Activated CD4-positive, alpha-beta T cell treated with anti-CD3 and anti-CD28 coated beads, Interleukin-2, Interleukin-6, amounts not matched to agents 100 ng/mL and 50 ng/mL, durations not matched to agents 16 hours and 8 hours (primary cell): ENCODE data around the gene SCN2A.
A peak's percentile ranks its signal among the peaks of the same experiment; 100 is the strongest.
"Not testable (repeated sequence)": the region's sequence is repeated elsewhere in the genome, so short reads cannot be mapped to it uniquely, and the experiment has no call there.

Experiments
- DNase-seq: peaks from one replicate; pipeline ENCODE4 v3.0.0-alpha.2; 2020

Gene SCN2A

GRCh38 chr2:165348441-165348840 lies 109.2 kb downstream of the SCN2A start:
- no peak for DNase-seq

GRCh38 chr2:165349181-165349580 lies 110.0 kb downstream of the SCN2A start:
- DNase-seq: no peak

DNA sequence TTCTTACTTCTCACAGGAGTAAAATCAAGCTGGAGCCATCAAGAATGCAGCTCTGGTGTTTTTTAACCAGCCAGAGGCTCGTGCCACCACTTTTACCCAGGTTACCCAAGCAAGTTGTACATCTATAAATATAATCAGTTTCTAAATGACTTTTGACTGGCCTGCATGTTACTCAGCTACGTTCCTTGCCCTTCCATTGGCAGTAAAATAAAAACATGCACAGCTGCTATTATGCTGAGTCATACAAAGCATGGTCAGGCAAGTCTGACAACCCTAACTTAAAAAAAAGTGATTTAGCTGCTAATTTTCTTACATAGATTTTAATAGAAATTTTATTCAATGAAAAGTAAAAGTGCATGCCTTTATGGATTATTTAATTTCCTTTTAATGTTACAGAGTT lies 118.5 kb downstream of the SCN2A start:
- peak; percentile 6 for DNase-seq

DNA sequence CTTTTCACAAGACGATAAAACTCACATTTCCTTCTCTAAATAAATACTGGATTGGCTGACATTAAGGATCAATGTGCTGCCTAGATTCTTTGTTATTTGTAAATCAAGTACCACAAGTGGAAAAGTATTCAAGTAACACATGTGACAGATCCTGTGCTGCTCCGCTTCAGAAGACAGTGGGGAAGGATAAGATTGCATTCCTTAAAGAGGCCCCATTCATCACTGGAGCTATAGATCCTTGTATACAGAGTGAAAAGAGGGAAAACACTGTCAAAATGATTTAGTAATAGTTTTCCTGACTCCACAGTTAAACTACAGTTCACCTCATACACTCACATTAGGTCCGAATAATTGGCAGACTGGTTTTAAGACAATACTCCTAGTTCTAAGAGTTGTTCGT lies 122.3 kb downstream of the SCN2A start:
- DNase-seq: no peak

- no peak for DNase-seq
These were observed 130.1 kb downstream of the SCN2A start for GRCh38 chr2:165369131-165369897.

- no peak for DNase-seq
These were observed 130.7 kb downstream of the SCN2A start for GRCh38 chr2:165369898-165370296.

DNA sequence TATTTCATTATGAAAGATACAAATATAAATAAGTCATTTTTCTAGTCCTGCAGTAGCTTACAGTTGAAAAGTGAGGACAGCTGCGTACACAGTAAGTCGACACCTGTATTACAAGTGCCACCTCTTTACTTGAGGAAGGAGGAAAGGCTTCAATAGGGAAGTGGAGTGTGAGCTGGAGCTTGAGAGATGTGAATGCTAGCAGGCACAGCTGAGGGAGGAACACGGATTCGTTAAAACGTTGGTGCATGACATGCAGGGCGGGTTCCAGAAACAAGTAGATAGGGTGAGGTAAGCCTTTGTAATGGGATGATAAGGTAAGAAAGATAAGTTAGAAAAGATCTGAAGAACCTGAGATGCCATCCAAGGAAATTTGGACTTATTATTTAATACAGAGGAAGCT lies 132.1 kb downstream of the SCN2A start:
- DNase-seq: no peak

GRCh38 chr2:165373278-165374010 lies 134.2 kb downstream of the SCN2A start:
- DNase-seq: no peak

GRCh38 chr2:165376571-165376975 lies 137.4 kb downstream of the SCN2A start:
- no peak for DNase-seq

DNA sequence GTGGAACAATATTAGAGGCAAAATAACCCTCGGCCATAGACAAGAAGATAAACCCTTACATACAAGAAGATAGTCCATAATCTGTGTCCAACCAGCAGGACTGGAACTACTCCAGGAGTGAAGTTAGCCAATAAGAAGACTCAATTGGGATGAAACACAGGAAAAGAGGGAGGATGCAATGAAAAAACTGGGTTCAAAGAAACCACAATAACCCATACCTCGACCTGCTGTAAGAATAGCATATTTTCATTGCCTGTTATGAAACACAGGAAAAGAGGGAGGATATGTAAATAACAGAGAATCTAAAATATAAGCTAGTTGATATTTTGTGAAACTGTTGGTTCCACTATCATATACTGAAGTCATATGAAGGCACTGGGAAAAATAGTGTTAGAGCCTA lies 143.1 kb downstream of the SCN2A start:
- DNase-seq: no peak

GRCh38 chr2:165390875-165391274 lies 151.7 kb downstream of the SCN2A start:
- no peak for DNase-seq

DNA sequence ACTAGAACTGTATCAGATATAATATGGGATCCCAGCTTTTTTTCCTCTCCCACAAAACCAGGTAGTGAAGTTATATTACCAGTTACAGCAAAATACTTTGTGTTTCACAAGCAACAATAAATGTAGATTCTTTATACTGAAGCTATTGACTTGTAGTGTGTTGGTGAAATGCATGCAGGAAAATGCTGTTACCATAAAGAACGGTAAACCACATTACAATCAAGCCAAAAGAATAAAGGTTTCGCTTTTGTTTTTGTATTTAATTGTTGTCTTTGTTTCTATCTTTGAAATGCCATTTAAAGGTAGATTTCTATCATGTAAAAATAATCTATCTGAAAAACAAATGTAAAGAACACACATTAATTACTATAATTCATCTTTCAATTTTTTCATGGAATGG lies 152.6 kb downstream of the SCN2A start:
- no peak for DNase-seq

DNA sequence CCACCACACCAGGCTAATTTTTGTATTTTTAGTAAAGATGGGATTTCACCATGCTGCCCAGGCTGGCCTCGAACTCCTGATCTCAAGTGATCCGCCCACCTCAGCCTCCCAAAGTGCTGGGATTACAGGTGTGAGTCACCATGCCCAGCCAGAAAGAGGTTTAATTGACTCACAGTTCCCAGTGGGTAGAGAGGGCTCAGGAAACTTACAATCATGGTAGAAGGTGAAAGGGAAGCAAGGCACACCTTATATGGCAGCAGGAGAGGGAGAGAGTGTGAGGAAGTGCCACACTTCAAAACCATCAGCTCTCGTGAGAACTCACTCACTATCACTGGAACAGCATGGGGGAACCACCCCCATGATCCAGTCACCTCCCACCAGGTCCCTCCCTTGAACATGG lies 159.4 kb downstream of the SCN2A start:
- DNase-seq: not testable (repeated sequence)

- DNase-seq: peak; percentile 53
These were observed 162.2 kb downstream of the SCN2A start for GRCh38 chr2:165401285-165401852.

- no peak for DNase-seq
These were observed 162.9 kb downstream of the SCN2A start for GRCh38 chr2:165402162-165402561.

DNA sequence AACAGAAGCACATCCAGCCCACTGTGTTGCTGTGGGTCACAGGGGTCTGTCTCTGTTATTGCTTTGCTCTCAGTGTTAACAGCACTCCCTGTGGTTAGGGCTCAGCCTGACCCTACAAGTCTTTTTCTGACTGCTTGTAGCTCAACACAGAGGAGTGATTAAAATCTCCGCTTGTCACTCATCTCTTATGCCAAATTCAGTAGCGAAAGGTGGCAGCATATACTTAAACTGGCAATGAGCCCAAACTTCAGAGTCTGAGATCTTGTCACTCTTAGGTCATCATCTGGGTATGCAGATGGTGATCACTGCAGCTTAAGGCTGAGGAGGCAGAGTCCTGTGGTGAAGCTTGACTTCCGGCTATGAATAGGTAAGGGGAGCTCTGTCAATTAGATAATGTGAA lies 167.0 kb downstream of the SCN2A start:
- no peak for DNase-seq

DNA sequence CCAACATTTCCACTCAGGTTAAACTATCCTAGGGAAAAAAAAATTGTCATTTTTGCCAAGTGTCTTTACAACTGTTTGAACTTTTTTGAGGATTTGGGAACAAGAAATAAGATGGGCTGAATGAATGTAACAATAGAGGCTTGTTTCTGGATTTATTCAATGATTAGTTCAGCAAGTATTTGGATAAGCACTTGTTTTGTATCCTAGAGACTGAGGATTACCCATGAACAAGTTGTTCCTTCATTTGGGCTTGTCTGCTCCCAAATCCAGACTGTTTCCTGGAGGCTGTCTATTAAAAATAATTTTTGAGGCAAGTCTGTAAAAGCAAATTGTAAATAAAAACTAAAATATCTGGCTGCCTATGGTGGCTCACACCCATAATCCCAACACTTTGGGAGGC lies 168.3 kb downstream of the SCN2A start:
- no peak for DNase-seq

GRCh38 chr2:165408186-165408585 lies 169.0 kb downstream of the SCN2A start:
- DNase-seq: no peak

GRCh38 chr2:165410276-165410675 lies 171.1 kb downstream of the SCN2A start:
- no peak for DNase-seq

DNA sequence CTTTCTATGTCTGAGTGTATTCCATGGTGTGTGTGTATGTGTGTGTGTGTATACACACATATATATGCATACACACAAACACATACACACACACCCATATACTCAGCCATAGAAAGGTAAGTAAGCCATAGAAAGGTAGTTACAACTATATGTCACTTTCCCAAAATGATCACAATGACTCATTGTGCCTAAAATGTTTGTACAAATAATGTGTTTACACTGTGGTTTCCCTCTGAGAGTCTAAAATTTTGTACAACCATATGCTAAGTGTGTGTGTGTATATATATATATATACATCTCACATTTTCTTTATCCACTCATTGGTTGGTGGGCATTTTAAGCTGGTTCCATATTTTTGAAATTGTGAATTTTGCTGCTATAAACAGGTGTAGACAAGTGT lies 175.0 kb downstream of the SCN2A start:
- DNase-seq: no peak

DNA sequence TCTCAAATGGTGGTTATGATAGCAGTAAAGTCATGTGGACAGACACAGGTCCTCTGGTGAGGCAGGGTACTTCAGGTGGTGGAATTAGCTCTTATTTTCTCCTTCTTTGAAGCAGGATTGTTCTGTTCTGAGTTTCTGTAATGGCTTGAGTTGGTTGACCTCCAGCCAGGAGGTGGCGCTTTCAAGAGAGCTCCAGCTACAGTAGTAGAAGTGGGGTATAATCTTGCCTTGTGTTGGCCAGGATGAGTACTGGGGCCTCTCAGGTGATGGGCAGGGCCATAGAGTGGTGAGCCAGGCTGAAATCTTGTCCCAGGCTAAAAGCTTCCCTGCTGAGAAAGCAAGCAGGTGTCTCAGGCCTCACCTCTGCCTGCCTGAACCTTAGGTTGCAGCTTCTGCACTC lies 177.8 kb downstream of the SCN2A start:
- no peak for DNase-seq

- DNase-seq: no peak
These were observed 181.0 kb downstream of the SCN2A start for GRCh38 chr2:165420231-165420630.

- DNase-seq: no peak
These were observed 183.9 kb downstream of the SCN2A start for GRCh38 chr2:165423081-165423480.

GRCh38 chr2:165425556-165425955 lies 186.3 kb downstream of the SCN2A start:
- DNase-seq: no peak
